Progenitor cell of endocrine pancreas (in vitro differentiated cells): ENCODE data around the gene NOSTRIN. TPM values are rescaled to one million over a fixed set of nuclear protein-coding genes. Genes with fewer than 3 reads are reported as not detected.

Experiments
- DNase-seq: peaks from one replicate; pipeline ENCODE4 v3.0.0; 2021; ENCODE audit warnings: low spot score; ENCODE audit not compliant: unreplicated experiment
- H3K27ac Mint-ChIP-seq: 2 replicates; pipeline ENCODE4 v1.8.0; 2021; ENCODE audit warnings: mild to moderate bottlenecking, moderate library complexity, mixed read lengths
- H3K27me3 Mint-ChIP-seq: 2 replicates; pipeline ENCODE4 v1.8.0; 2021; ENCODE audit warnings: mixed read lengths
- H3K36me3 Mint-ChIP-seq: 2 replicates; pipeline ENCODE4 v1.8.0; 2022; ENCODE audit warnings: mixed read lengths; ENCODE audit not compliant: insufficient read depth
- H3K4me1 Mint-ChIP-seq: 2 replicates; pipeline ENCODE4 v1.8.0; 2021; ENCODE audit warnings: low read depth, mixed read lengths
- H3K4me3 Mint-ChIP-seq: 2 replicates; pipeline ENCODE4 v1.8.0; 2021; ENCODE audit warnings: low read depth, mild to moderate bottlenecking, moderate library complexity, mixed read lengths
- H3K9me3 Mint-ChIP-seq: 2 replicates; pipeline ENCODE4 v1.8.0; 2021; ENCODE audit warnings: low read depth, mixed read lengths
- total RNA-seq: library from RNA; stranded (reverse); gene quantifications from 2 replicates; pipeline ENCODE4 v1.2.1, GENCODE V29; 2021
- TF ChIP-seq, protein P1 (sequence below): fragments of 200-600 bp; sonication (generic); IDR thresholded peaks from one replicate; pipeline ENCODE4 v1.5.0; 2021; ENCODE audit warnings: antibody characterized with exemption, mild to moderate bottlenecking; ENCODE audit not compliant: unreplicated experiment

Gene NOSTRIN
- total RNA-seq, 1 donor from 2014 or later = 4.0 TPM

DNA sequence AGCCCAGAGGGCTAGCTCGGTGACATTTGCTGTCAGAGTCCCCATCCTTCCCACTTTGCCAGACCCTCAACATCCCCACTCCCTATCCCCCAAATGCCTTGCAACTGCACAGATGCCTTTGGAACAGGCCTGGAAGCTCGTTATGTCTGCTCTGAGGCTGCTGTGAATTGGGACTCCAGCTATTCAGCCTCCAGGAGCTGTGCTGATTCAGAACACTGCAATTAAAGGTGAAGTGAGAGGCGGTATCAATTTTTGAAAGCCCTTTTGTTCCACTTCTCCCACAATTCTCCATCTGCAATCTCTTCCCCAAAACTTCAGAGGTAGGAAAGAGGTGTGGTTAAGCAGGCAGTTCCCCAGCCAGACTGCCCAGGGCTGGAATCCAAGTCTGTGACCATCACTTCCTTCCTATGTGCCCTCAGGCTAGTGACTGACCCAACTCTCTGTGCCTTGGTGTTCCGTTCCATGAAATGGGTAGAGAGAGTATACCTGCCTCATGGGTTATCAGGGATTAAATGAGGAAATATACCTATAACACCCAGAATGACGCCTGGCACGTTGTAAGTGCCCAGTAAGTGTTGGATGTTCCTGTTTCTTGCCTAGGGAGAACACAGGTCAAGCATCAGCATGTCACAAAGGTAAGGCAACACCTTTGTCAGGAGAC lies 17.5 kb downstream of the NOSTRIN start:
- Mint-ChIP-seq H3K4me1 (peaks cover 23% of the 10 kb centered on the region), H3K27ac (no peak overlapping the region), H3K9me3 (no peaks in the 10 kb centered on the region), H3K4me3 (no peak overlapping the region), H3K27me3 (no peaks in the 10 kb centered on the region), H3K36me3 (no peaks in the 10 kb centered on the region)
- no peak for DNase-seq
- TF ChIP-seq, protein P1, sequence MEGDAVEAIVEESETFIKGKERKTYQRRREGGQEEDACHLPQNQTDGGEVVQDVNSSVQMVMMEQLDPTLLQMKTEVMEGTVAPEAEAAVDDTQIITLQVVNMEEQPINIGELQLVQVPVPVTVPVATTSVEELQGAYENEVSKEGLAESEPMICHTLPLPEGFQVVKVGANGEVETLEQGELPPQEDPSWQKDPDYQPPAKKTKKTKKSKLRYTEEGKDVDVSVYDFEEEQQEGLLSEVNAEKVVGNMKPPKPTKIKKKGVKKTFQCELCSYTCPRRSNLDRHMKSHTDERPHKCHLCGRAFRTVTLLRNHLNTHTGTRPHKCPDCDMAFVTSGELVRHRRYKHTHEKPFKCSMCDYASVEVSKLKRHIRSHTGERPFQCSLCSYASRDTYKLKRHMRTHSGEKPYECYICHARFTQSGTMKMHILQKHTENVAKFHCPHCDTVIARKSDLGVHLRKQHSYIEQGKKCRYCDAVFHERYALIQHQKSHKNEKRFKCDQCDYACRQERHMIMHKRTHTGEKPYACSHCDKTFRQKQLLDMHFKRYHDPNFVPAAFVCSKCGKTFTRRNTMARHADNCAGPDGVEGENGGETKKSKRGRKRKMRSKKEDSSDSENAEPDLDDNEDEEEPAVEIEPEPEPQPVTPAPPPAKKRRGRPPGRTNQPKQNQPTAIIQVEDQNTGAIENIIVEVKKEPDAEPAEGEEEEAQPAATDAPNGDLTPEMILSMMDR = no peak

GRCh38 chr2:168821577-168821976 lies 19.1 kb downstream of the NOSTRIN start:
- no peaks in the 10 kb centered on the region for H3K27me3 Mint-ChIP-seq
- DNase-seq = no peak
- no peak overlapping the region for H3K4me3 Mint-ChIP-seq
- no peaks in the 10 kb centered on the region for H3K36me3 Mint-ChIP-seq
- H3K4me1 Mint-ChIP-seq = peaks cover 7% of the 10 kb centered on the region
- H3K27ac Mint-ChIP-seq = no peak overlapping the region
- H3K9me3 Mint-ChIP-seq = no peaks in the 10 kb centered on the region
- TF ChIP-seq, protein P1 = no peak

DNA sequence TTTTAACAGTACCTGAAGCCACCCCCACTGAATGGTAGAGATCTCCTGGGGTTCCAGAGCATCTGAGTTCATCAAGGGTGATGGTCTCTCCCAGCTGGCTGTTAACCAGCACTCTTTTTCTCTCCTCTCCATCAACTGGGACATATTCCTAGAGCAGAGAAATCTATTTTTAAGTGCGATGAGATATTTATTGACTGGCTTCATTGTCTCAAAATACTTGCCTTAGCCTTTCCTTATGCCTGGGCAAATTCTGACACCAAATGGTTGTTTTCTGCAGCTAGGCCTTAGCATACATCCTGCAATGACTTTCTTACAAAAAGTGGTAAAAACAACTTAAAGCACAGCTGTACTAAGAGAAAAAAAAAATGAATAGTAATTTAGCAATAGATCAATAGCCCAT lies 19.6 kb downstream of the NOSTRIN start:
- H3K9me3 Mint-ChIP-seq = no peaks in the 10 kb centered on the region
- no peak overlapping the region for H3K4me3 Mint-ChIP-seq
- no peaks in the 10 kb centered on the region for H3K27me3 Mint-ChIP-seq
- DNase-seq = no peak
- peaks cover 6% of the 10 kb centered on the region for H3K4me1 Mint-ChIP-seq
- no peak overlapping the region for H3K27ac Mint-ChIP-seq
- TF ChIP-seq, protein P1 = no peak
- H3K36me3 Mint-ChIP-seq = no peaks in the 10 kb centered on the region

DNA sequence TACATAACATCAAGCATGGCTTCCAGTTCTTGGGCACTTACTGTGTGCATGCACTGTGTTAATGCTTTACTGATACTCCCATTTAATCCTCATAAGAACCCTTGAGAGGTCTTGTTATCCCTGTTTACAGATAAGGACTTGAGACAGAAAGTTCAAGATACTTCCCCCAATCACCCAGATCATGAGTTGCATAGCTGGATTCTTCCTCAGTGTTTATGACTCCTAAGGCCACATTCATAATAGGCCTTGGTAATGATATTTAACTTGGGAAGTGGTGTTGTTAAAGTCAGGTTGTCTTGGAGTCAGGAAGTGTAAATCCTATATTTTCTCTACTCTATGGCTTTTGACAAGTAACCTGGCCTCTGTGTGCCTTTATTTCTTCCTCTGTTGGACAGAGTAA lies 22.7 kb downstream of the NOSTRIN start:
- TF ChIP-seq, protein P1 = no peak
- Mint-ChIP-seq H3K4me3 (no peak overlapping the region), H3K36me3 (no peaks in the 10 kb centered on the region), H3K27me3 (no peaks in the 10 kb centered on the region), H3K4me1 (no peaks in the 10 kb centered on the region), H3K27ac (no peak overlapping the region), H3K9me3 (no peaks in the 10 kb centered on the region)
- DNase-seq = no peak

DNA sequence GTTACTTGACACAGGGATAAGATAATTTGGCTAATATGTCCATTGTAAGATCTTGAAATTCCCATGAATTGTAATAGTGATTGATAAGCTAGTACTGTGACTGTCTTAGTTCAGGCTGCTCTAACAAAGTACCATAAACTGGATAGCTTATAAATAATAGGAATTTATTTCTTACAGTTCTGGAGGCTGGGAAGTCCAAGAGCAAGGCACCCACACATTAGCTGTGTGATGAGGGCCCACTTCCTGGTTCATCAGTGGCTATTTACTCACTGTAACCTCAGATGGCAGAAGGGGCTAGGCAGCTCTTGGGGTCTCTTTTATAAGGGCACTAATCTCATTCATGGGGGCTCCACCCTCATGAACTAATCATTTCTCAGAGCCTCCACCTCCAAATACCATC lies 28.5 kb downstream of the NOSTRIN start:
- H3K27me3 Mint-ChIP-seq = no peaks in the 10 kb centered on the region
- H3K4me3 Mint-ChIP-seq = no peak overlapping the region
- no peaks in the 10 kb centered on the region for H3K4me1 Mint-ChIP-seq
- no peaks in the 10 kb centered on the region for H3K9me3 Mint-ChIP-seq
- TF ChIP-seq, protein P1 = no peak
- DNase-seq = no peak
- peaks cover 2% of the 10 kb centered on the region for H3K36me3 Mint-ChIP-seq
- no peak overlapping the region for H3K27ac Mint-ChIP-seq
